Thyroid gland (tissue), 4 donors: ENCODE data around the gene BRSK1. TPM values are rescaled to one million over a fixed set of nuclear protein-coding genes. Genes with fewer than 3 reads are reported as not detected.

Experiments used
- DNase-seq, 2 donors: peaks; one replicate each; pipeline ENCODE4 v3.0.0-alpha.2; 2019
- H3K27ac ChIP-seq, 3 donors: fragments of 200-600 bp; sonication (generic); 1 replicate in 2 of 3; 2 replicates in 1 of 3; pipeline ENCODE4 v1.5.1; 2016 to 2019; ENCODE audit warnings: mild to moderate bottlenecking in 1 of 3, moderate library complexity in 1 of 3
- H3K27me3 ChIP-seq: fragments of 200-600 bp; sonication (generic); one replicate; pipeline ENCODE4 v1.5.1; 2019
- H3K36me3 ChIP-seq, 2 donors: fragments of 200-600 bp; sonication (generic); one replicate each; pipeline ENCODE4 v1.5.1; 2016 to 2019
- H3K4me1 ChIP-seq, 2 donors: fragments of 200-600 bp; sonication (generic); one replicate each; pipeline ENCODE4 v1.5.1; 2017 to 2019
- H3K4me3 ChIP-seq, 3 donors: fragments of 200-600 bp; sonication (generic); replicated peaks in 1 of 3; 1 replicate in 2 of 3; 2 replicates in 1 of 3; pipeline ENCODE4 v1.5.1; 2016; ENCODE audit warnings: mild to moderate bottlenecking in 1 of 3
- H3K9me3 ChIP-seq: fragments of 200-600 bp; sonication (generic); one replicate; pipeline ENCODE4 v1.5.1; 2017
- CTCF ChIP-seq, 6 experiments: fragments of 200-600 bp in 3 of 6; fragments of 450-650 bp in 3 of 6; sonication (generic) in 3 of 6; IDR thresholded peaks; one replicate each; pipeline ENCODE4 v1.5.1; 2016 to 2019; ENCODE audit warnings: antibody characterized with exemption in 6 of 6, mild to moderate bottlenecking in 2 of 6, inconsistent platforms in 1 of 6, moderate library complexity in 1 of 6
- POLR2A ChIP-seq, 2 donors: fragments of 450-650 bp; IDR thresholded peaks; one replicate each; pipeline ENCODE4 v1.6.1; 2017; ENCODE audit warnings: antibody characterized with exemption in 2 of 2, mild to moderate bottlenecking in 2 of 2, moderate library complexity in 1 of 2
- WGBS, 2 donors: methylation state at CpG; one replicate each; pipeline ENCODE4 v1.1.5; 2017; 5-methylcytosine and 5-hydroxymethylcytosine counted together
- intact Hi-C: fragments of 100-400 bp; cut with DNase I; formaldehyde crosslinking; loops from one replicate; pipeline ENCODE4 v1.15.1; 2023
- total RNA-seq, 4 donors: library from RNA; depleted of rRNA; stranded (reverse); fragments of >200 nt; gene quantifications; one replicate each; pipeline ENCODE4 v1.2.3, GENCODE V29; 2016

Gene BRSK1
- total RNA-seq, 4 donors from 2014 or later, result 0.83 to 1.2 TPM; not detected in 2

GRCh38 chr19:55246462-55247451 lies 37.0 kb upstream of the BRSK1 start:
- no peak for DNase-seq
- intact Hi-C loops, result no loop called here
- Histone ChIP-seq H3K27me3 (no peaks in the 10 kb centered on the region), H3K27ac (no peak overlapping the region), H3K9me3 (no peaks in the 10 kb centered on the region), H3K4me3 (no peak overlapping the region), H3K36me3 (peaks cover 43% of the 10 kb centered on the region in 2 donors), H3K4me1 (peaks cover 5 to 38% of the 10 kb centered on the region in 2 donors)
- WGBS, 2 donors, result 92 to 96% methylated on average over 33 of the region's 40 CpGs
- no peak for TF ChIP-seq POLR2A (IDR thresholded peaks at IDR 0.05)
- no peak for TF ChIP-seq CTCF (IDR thresholded peaks at IDR 0.05)

GRCh38 chr19:55247621-55248099 lies 36.1 kb upstream of the BRSK1 start:
- peaks cover 5 to 47% of the 10 kb centered on the region in 2 donors for H3K4me1 ChIP-seq
- DNase-seq, result no peak
- H3K27me3 ChIP-seq, result no peaks in the 10 kb centered on the region
- no peaks in the 10 kb centered on the region for H3K9me3 ChIP-seq
- 52 to 55% methylated on average over 10 of the region's 10 CpGs for WGBS, 2 donors
- intact Hi-C loops, result no loop called here
- peaks cover 34% of the 10 kb centered on the region in 2 donors for H3K36me3 ChIP-seq
- TF ChIP-seq POLR2A (IDR thresholded peaks at IDR 0.05) (no peak), CTCF (IDR thresholded peaks at IDR 0.05) (no peak)
- no peak overlapping the region for H3K27ac ChIP-seq
- no peak overlapping the region for H3K4me3 ChIP-seq

GRCh38 chr19:55248166-55248675 lies 35.6 kb upstream of the BRSK1 start:
- no peak for TF ChIP-seq POLR2A (IDR thresholded peaks at IDR 0.05)
- TF ChIP-seq CTCF (IDR thresholded peaks at IDR 0.05), result no peak
- H3K9me3 ChIP-seq, result no peaks in the 10 kb centered on the region
- no peak for DNase-seq
- no peak overlapping the region for H3K4me3 ChIP-seq
- 82 to 90% methylated on average over 8 to 10 of the region's 10 CpGs for WGBS, 2 donors
- H3K27me3 ChIP-seq, result no peaks in the 10 kb centered on the region
- no peak overlapping the region for H3K27ac ChIP-seq
- H3K36me3 ChIP-seq, result peaks cover 32 to 33% of the 10 kb centered on the region in 2 donors
- intact Hi-C loops, result no loop called here
- H3K4me1 ChIP-seq, result peaks cover 5 to 53% of the 10 kb centered on the region in 2 donors

- Histone ChIP-seq H3K4me3 (no peak overlapping the region), H3K9me3 (no peaks in the 10 kb centered on the region), H3K36me3 (peaks cover 30% of the 10 kb centered on the region in 2 donors), H3K27me3 (no peaks in the 10 kb centered on the region), H3K27ac (no peak overlapping the region), H3K4me1 (peaks cover 10 to 57% of the 10 kb centered on the region in 2 donors)
- intact Hi-C loops, result no loop called here
- TF ChIP-seq CTCF (IDR thresholded peaks at IDR 0.05), result no peak
- no peak for TF ChIP-seq POLR2A (IDR thresholded peaks at IDR 0.05)
- WGBS, 2 donors, result 85 to 86% methylated on average over 7 to 9 of the region's 9 CpGs
- no peak for DNase-seq
Observed at GRCh38 chr19:55248704-55249103, 35.1 kb upstream of the BRSK1 start.

- intact Hi-C loops, result no loop called here
- H3K36me3 ChIP-seq, result peaks cover 19% of the 10 kb centered on the region in 2 donors
- H3K4me1 ChIP-seq, result peaks cover 15 to 69% of the 10 kb centered on the region in 2 donors
- H3K9me3 ChIP-seq, result no peaks in the 10 kb centered on the region
- 72 to 93% methylated on average over 10 of the region's 11 CpGs for WGBS, 2 donors
- DNase-seq, result no peak
- H3K4me3 ChIP-seq, result no peak overlapping the region
- H3K27me3 ChIP-seq, result no peaks in the 10 kb centered on the region
- no peak overlapping the region for H3K27ac ChIP-seq
- TF ChIP-seq POLR2A (IDR thresholded peaks at IDR 0.05), result no peak
- no peak for TF ChIP-seq CTCF (IDR thresholded peaks at IDR 0.05)
Observed at GRCh38 chr19:55249841-55250240, 34.0 kb upstream of the BRSK1 start.
